GM12875 (cell line): ENCODE results near the gene METTL26.

Experiments used
- H3K4me3 ChIP-seq: one replicate; pipeline ENCODE4 v1.5.1; 2011; ENCODE audit warnings: low read depth, low read length, control low read depth
- TF ChIP-seq, protein P1 (sequence below): IDR thresholded peaks from 2 replicates; pipeline ENCODE4 v1.5.1; 2011; ENCODE audit warnings: low read depth, mild to moderate bottlenecking, control low read depth, inconsistent platforms, low read length, moderate library complexity, borderline replicate concordance; ENCODE audit not compliant: insufficient read depth

METTL26 gene

DNA sequence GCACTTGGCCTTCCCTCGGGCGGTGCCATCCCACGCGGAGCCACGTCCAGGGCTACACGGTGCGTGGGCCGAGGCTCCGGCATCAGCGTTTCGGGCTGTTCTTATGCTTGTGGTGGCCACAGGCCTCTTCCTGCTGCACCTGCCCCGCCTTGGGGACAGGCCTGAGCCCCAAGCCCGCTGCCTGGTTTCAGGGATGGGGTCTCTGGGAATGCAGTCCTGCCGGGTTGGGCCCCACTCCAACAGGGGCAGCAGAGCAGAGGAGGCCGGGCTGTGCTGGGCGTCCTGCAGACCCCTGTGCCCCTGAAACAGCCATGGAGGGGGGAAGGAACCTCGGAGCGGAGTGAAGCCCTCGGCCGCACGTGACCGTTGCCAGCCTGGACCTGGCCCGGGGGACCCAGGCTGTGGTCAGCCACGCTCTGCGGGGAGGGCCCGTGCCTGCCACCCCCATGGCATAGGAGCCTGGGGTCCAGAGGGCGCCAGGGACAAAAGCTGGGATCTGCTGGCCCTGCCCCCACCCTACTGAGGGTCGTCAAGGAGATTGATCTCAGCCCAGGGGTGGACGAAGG lies 5.8 kb downstream of the METTL26 start:
- TF ChIP-seq, protein P1, sequence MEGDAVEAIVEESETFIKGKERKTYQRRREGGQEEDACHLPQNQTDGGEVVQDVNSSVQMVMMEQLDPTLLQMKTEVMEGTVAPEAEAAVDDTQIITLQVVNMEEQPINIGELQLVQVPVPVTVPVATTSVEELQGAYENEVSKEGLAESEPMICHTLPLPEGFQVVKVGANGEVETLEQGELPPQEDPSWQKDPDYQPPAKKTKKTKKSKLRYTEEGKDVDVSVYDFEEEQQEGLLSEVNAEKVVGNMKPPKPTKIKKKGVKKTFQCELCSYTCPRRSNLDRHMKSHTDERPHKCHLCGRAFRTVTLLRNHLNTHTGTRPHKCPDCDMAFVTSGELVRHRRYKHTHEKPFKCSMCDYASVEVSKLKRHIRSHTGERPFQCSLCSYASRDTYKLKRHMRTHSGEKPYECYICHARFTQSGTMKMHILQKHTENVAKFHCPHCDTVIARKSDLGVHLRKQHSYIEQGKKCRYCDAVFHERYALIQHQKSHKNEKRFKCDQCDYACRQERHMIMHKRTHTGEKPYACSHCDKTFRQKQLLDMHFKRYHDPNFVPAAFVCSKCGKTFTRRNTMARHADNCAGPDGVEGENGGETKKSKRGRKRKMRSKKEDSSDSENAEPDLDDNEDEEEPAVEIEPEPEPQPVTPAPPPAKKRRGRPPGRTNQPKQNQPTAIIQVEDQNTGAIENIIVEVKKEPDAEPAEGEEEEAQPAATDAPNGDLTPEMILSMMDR, result no peak
- H3K4me3 ChIP-seq, result no peak overlapping the region

DNA sequence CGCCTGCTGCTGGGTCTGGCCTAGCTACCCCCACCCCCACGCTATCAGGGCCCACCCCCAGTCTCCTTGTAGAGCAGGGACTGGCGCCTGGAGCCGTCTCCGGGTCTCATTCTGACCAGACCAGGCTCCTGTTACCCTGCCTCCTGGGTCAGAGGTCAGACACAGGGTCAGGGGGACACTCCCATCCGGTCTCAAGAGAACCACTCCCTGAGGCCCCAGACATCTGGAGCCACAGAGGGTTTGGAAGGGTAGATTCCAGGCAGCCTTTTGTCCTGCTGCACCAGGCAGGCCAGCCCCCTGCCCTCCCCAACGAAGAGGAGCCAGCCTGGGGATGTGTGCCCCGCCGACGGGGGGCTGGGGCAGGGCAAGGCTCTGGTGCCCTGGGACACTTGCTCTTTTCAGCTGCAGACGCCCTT lies 6.3 kb downstream of the METTL26 start:
- TF ChIP-seq, protein P1, result no peak
- H3K4me3 ChIP-seq, result no peak overlapping the region

DNA sequence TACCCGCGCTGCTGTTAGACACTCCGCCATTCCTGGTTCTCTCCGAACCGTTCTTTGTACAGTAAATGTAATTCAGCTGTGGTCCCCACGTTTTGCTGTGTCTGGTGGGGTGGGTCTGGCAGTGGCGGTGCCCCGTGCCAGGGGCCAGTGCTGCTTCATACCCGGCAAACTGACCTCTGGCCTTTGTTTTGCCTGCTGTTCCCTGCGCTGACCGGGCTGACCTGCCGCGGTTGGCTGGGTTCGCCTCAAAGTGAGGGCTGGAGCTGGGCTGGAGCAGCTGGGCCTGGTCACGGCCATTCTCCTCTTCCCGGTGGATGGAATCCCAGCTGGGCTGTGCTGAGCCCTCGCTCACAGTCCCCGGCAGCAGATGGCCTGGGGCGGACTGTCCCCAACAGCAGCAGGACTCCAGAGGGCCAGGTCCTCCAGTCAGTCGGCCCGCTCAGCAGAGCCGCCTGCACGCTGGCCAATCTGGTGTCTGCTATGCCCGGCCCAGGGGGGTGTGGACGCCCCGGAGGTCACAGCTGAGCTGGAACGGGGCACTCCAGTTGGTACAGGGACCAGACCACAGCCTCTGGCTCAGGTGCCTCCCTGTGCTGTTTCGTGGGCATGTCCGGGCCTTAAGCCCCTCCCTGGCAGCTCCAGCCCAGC lies 6.8 kb downstream of the METTL26 start:
- H3K4me3 ChIP-seq, result no peak overlapping the region
- TF ChIP-seq, protein P1, result no peak

DNA sequence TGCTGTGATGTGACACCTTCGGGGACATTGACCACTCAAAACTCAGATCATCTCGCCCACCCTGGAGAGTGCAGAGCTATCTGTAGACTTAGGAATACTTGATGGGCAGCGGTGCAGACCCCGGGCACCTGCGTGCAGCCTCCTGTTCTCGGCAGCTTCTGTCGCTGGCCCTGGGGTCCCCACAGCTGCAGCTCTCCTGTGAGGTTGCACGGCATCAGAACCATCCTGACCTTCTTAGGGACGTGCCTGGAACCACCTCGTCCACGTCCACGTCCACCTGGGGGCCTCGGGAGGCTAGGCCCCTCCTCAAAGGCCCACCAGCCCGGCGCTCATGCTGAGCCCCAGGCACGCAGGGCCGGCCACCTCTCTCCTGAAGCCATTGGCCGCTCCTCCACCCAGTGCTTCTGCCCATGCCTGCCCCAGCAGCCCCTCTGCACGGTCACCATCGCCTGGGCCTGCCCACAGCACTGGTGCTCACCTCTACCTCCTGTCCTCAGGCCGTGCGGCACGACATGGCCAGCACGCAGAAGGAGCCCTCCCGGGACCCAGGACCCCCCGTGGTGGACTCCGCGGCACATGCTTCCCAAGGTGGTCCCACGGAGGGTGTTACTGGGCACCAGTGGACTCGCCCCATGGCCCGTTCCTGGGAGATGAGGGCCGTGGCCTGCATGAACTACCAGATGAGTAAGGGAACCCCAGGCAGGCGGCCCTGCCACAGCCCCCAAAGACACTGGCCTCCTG lies 7.6 kb downstream of the METTL26 start:
- TF ChIP-seq, protein P1, result no peak
- H3K4me3 ChIP-seq, result no peak overlapping the region

DNA sequence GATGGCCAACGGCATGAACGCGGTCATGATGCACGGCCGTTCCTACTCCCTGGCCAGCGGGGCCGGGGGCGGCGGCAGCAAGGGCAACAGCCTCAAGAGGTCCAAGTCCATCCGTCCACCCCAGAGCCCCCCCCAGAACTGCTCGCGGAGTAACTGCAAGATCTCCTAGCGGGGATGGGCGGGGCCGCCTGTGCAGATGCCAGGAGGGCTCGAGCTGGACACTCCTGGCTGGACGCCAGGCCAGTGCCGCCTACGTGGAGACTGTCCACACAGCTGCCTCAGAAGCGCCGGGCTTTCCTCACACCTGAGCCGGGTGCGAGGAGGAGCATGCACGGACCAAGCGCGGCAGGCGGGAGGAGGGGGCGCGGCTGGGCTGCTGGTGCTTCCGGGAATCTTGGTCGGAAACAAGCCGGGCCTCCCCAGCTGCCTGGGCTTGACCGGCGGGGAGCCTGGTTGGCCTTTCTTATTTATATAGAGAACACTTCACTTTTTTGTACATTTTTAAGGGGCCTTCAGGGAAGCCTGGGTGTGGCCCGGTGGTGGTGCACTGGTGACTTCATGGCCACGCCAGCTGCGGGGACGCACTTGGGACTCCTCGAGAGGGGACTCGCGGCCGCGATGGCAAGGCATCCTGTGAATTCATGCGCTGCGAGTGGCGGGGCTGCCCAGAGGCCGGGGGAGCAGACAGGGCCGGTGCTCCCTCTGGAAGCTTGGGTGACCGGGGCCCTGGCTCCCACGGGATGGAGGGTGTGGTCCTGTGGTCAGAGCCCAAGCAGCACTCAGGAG lies 8.5 kb downstream of the METTL26 start:
- no peak overlapping the region for H3K4me3 ChIP-seq
- TF ChIP-seq, protein P1, result no peak

DNA sequence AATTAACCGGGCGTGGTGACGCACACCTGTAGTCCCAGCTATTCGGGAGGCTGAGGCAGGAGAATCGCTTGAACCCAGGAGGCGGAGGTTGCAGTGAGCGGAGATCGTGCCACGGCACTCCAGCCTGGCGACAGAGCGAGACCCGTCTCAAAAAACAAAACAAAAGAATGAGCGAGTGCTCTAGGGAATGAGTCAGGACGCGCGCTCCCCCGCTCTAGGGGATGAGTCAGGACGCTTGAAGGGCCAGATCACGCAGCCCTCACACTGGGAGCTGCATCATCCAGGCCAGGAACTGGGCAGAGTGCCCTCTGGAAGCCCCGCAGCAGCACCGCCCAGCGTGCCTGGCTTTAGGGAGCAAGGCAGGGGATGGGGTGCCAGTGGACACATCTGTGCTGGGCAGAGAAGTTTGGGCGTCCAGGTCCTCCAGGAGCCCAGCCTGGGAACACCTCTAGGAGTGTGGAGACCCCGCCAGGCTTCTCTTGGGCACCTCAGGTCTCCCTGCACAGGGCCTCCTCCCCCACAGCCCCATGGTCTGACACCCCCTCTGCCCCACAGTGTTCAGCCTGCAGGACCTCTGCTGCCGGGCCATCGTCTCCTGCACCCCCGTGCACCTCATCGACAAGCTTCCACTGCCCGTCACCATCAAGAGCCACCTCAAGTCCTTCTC lies 9.2 kb downstream of the METTL26 start:
- H3K4me3 ChIP-seq, result no peak overlapping the region
- TF ChIP-seq, protein P1, result no peak
